Activated T-helper 2 cell treated with anti-CD3 and anti-CD28 coated beads, Interferon-gamma antibody, Interleukin-2, Interleukin-4, amounts not matched to agents 10 μg/mL and 5 μg/mL and 100 μg/mL, durations not matched to agents 14 hours and 24 hours and 36 hours (primary cell): ENCODE data around the gene AHCYL2. TPM values are rescaled to one million over a fixed set of nuclear protein-coding genes. Genes with fewer than 3 reads are reported as not detected.
"Not testable (repeated sequence)": the region's sequence is repeated elsewhere in the genome, so short reads cannot be mapped to it uniquely, and the experiment has no call there.

Source experiments
- DNase-seq: peaks from one replicate; pipeline ENCODE4 v3.0.0; 2021; ENCODE audit warnings: low spot score
- H3K27ac Mint-ChIP-seq: one replicate; pipeline ENCODE4 v1.8.0; 2021; ENCODE audit warnings: mixed read lengths
- H3K27me3 Mint-ChIP-seq: one replicate; pipeline ENCODE4 v1.8.0; 2021; ENCODE audit warnings: low read depth, mixed read lengths
- H3K36me3 Mint-ChIP-seq: one replicate; pipeline ENCODE4 v1.8.0; 2021; ENCODE audit warnings: low read depth, mixed read lengths
- H3K4me1 Mint-ChIP-seq: one replicate; pipeline ENCODE4 v1.8.0; 2021; ENCODE audit warnings: low read depth, mixed read lengths
- H3K4me3 Mint-ChIP-seq: one replicate; pipeline ENCODE4 v1.8.0; 2021; ENCODE audit warnings: low read depth, mild to moderate bottlenecking, moderate library complexity, mixed read lengths
- H3K9me3 Mint-ChIP-seq: one replicate; pipeline ENCODE4 v1.8.0; 2021; ENCODE audit warnings: mixed read lengths
- intact Hi-C: fragments of 100-400 bp; cut with micrococcal nuclease; formaldehyde crosslinking; loops from one replicate; pipeline ENCODE4 v1.15.1; 2023
- total RNA-seq: library from RNA; stranded (reverse); gene quantifications from 2 replicates; pipeline ENCODE4 v1.2.3, GENCODE V29; 2022

The AHCYL2 gene
- total RNA-seq, 1 donor from 2014 or later: 14.7 TPM

DNA sequence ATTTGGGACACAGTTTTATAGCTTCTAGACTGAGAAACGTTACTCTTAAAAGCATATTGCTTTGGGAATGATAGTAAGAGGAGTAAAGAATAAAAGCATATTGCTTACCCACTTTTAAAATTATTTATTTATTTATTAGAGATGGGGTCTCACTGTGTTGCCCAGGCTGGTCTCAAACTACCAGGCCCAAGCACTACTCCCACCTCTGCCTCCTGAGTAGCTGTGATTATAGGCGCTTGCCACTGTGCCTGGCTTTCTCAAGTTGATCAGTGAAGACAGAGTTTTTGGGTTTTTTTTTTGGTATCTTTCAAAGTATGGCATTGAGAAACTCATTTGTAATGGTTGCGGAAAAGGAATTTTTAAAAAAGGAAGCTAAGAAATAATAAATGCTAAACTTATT, 68.0 kb downstream of the AHCYL2 start:
- no peaks in the 10 kb centered on the region for H3K27me3 Mint-ChIP-seq
- H3K27ac Mint-ChIP-seq: no peak overlapping the region
- intact Hi-C loops: no loop called here
- no peaks in the 10 kb centered on the region for H3K9me3 Mint-ChIP-seq
- DNase-seq: no peak
- H3K36me3 Mint-ChIP-seq: no peaks in the 10 kb centered on the region
- no peak overlapping the region for H3K4me3 Mint-ChIP-seq
- no peaks in the 10 kb centered on the region for H3K4me1 Mint-ChIP-seq

- intact Hi-C loops: no loop called here
- no peaks in the 10 kb centered on the region for H3K9me3 Mint-ChIP-seq
- no peak overlapping the region for H3K27ac Mint-ChIP-seq
Measured at GRCh38 chr7:129295015-129295423, 70.2 kb downstream of the AHCYL2 start.

DNA sequence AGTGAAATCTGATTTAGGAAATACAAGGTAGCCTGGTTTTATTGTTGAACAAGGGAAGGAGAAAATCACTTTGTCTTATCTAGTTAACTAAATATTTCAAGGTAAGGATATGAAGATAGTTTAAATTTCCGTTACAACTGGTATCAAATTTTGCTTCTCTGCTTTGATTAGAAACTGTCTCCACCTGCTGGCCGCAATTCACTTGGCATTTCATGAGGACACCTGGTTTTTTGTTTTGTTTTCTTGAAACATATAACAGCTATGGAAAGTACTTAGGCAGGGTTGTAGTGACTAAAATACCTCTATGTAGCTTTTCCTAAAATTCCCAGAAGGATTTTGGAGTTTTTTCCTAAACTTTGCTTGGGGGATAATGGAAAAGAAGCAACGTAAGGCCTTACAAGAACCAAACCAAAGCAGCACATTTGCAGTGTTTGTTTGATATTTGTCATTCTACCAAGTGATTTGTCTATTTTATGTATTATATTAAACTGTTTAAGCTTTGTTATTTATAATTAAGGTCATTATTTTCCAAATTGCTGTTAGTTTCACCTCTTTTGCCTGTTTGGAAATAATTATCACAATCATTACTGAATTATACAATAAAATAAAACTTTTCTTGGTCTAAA, 73.6 kb downstream of the AHCYL2 start:
- no peaks in the 10 kb centered on the region for H3K27me3 Mint-ChIP-seq
- intact Hi-C loops: loop anchor here (1.0 kb wide), 1 partner anchor 80 kb away; no protein-coding TSS in a partner anchor
- no peaks in the 10 kb centered on the region for H3K4me1 Mint-ChIP-seq
- H3K27ac Mint-ChIP-seq: no peak overlapping the region
- H3K4me3 Mint-ChIP-seq: no peak overlapping the region
- no peak for DNase-seq
- no peaks in the 10 kb centered on the region for H3K36me3 Mint-ChIP-seq
- H3K9me3 Mint-ChIP-seq: peaks cover 6% of the 10 kb centered on the region

More at GRCh38 chr7:129295015-129295423, 70.2 kb downstream of the AHCYL2 start:
- Mint-ChIP-seq H3K4me1 (no peaks in the 10 kb centered on the region), H3K4me3 (no peak overlapping the region), H3K36me3 (no peaks in the 10 kb centered on the region), H3K27me3 (no peaks in the 10 kb centered on the region)
- DNase-seq: no peak

GRCh38 chr7:129299889-129300288, 75.1 kb downstream of the AHCYL2 start:
- intact Hi-C loops: no loop called here
- DNase-seq: no peak
- Mint-ChIP-seq H3K27ac (no peak overlapping the region), H3K4me1 (no peaks in the 10 kb centered on the region), H3K4me3 (no peak overlapping the region), H3K27me3 (no peaks in the 10 kb centered on the region), H3K36me3 (peaks cover 3% of the 10 kb centered on the region), H3K9me3 (peaks cover 19% of the 10 kb centered on the region)

DNA sequence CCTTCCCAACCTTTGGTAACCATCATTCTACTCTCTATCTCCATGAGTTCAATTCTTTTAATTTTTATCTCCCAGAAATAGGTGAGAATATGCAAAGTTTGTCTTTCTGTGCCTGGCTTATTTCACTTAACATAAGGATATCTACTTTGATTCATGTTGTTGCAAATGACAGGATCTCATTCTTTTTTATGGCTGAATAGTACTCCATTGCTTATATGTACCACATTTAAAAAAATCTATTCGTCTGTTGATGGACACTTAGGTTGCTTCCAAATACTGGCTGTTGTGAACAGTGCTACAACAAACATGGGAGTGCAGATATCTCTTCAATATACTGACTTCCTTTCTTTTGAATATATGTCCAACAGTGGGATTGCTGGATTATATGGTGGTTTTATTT, 75.5 kb downstream of the AHCYL2 start:
- H3K4me1 Mint-ChIP-seq, H3K27me3 Mint-ChIP-seq, intact Hi-C loops, H3K27ac Mint-ChIP-seq, DNase-seq, H3K36me3 Mint-ChIP-seq, H3K4me3 Mint-ChIP-seq: not testable (repeated sequence)
- H3K9me3 Mint-ChIP-seq: peaks cover 21% of the 10 kb centered on the region

DNA sequence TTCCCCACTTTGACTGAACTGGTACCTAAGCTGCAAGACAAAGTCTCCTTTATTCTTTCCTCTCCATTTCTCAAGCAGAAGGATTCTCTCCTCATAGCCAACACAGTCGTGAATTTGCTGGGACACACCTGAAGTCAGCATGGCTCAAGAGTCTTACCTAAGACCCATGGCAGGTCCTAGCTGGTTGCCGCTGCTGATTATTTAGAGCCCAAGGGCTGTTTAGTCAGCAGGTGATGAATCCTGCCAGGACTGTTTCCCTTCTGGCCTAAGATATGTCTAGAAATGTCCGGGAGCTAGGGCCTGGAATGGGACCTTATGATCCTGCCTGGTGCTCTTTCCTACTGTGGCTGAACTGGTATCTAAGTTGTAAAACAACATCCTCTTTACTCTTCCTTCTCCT, 82.8 kb downstream of the AHCYL2 start:
- intact Hi-C loops: no loop called here
- no peak for DNase-seq
- Mint-ChIP-seq H3K4me3 (no peak overlapping the region), H3K27me3 (no peaks in the 10 kb centered on the region), H3K4me1 (no peaks in the 10 kb centered on the region), H3K27ac (no peak overlapping the region), H3K9me3 (peaks cover 25% of the 10 kb centered on the region), H3K36me3 (peaks cover 5% of the 10 kb centered on the region)

DNA sequence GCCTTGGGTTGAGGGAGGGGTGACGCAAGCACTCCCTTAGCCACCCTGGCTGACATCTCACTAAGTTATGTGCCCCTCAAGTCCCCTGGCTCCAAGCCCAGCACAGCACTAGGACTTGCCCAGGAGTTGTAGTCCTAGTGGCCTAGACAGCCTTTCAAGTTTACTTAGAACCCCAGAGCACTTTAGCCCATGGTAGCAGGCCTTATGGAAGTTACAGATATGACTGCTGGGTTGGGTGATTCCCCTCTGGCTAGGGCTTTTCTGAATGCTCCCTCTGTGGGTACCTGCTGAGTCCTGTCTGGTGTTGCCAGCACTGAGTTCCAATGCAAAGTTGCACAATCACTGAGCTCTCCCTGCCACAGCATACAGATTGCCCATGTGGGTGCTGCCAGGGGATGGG, 83.2 kb downstream of the AHCYL2 start:
- Mint-ChIP-seq H3K27ac (no peak overlapping the region), H3K36me3 (peaks cover 5% of the 10 kb centered on the region), H3K9me3 (peaks cover 25% of the 10 kb centered on the region), H3K27me3 (no peaks in the 10 kb centered on the region), H3K4me1 (no peaks in the 10 kb centered on the region), H3K4me3 (no peak overlapping the region)
- intact Hi-C loops: no loop called here
- DNase-seq: no peak

DNA sequence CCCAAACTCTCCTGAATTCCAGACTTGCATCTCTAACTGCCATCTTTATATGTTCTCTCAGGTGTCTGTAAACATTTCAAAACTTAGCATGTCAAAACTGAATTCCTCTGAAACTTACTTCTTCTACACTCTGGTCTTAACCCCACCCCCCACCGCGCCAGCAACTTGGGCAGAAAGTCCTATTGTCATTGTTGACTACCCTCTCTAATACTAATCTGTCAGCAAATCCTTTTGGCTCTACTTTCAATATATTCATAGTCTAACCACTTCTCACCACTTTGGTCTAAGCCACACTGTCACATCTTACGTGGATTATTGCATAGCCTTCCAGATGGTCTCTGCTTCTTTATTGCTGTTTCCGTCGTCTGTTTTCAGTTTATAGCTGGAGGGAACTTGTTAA, 86.6 kb downstream of the AHCYL2 start:
- DNase-seq: no peak
- Mint-ChIP-seq H3K36me3 (no peaks in the 10 kb centered on the region), H3K4me1 (no peaks in the 10 kb centered on the region), H3K4me3 (no peak overlapping the region), H3K27me3 (no peaks in the 10 kb centered on the region), H3K27ac (no peak overlapping the region), H3K9me3 (no peaks in the 10 kb centered on the region)
- intact Hi-C loops: no loop called here

GRCh38 chr7:129313282-129313681, 88.5 kb downstream of the AHCYL2 start:
- no peak overlapping the region for H3K27ac Mint-ChIP-seq
- H3K4me3 Mint-ChIP-seq: no peak overlapping the region
- no peak for DNase-seq
- H3K9me3 Mint-ChIP-seq: no peaks in the 10 kb centered on the region
- no peaks in the 10 kb centered on the region for H3K4me1 Mint-ChIP-seq
- intact Hi-C loops: no loop called here
- H3K27me3 Mint-ChIP-seq: peaks cover 2% of the 10 kb centered on the region
- no peaks in the 10 kb centered on the region for H3K36me3 Mint-ChIP-seq

GRCh38 chr7:129315960-129316359, 91.1 kb downstream of the AHCYL2 start:
- Mint-ChIP-seq H3K27me3 (peaks cover 2% of the 10 kb centered on the region), H3K27ac (no peak overlapping the region), H3K4me3 (no peak overlapping the region), H3K36me3 (no peaks in the 10 kb centered on the region), H3K9me3 (no peaks in the 10 kb centered on the region), H3K4me1 (no peaks in the 10 kb centered on the region)
- DNase-seq: no peak
- intact Hi-C loops: no loop called here

GRCh38 chr7:129317450-129317849, 92.6 kb downstream of the AHCYL2 start:
- Mint-ChIP-seq H3K4me1 (no peaks in the 10 kb centered on the region), H3K36me3 (no peaks in the 10 kb centered on the region), H3K9me3 (no peaks in the 10 kb centered on the region), H3K4me3 (no peak overlapping the region), H3K27ac (no peak overlapping the region), H3K27me3 (peaks cover 2% of the 10 kb centered on the region)
- intact Hi-C loops: no loop called here
- DNase-seq: no peak

DNA sequence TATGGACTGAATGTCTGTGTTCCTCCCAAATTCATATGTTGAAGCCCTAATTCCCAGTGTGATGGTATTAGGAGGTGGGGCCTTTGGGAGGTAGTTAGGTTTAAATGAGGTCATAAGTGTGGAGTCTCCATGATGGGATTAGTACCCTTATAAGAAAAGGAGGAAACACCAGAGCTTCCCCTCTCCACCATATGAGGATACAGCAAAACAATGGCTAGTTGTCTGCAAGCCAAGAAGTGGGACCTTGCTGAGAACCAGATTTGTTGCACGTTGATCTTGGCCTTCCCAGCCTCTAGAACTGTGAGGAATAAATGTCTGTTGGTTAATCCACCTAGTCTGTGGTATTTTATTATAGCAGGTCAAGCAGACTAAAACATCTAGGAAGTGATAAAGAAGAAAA, 102.2 kb downstream of the AHCYL2 start:
- H3K27me3 Mint-ChIP-seq: no peaks in the 10 kb centered on the region
- H3K4me3 Mint-ChIP-seq: no peak overlapping the region
- intact Hi-C loops: no loop called here
- no peaks in the 10 kb centered on the region for H3K4me1 Mint-ChIP-seq
- peaks cover 28% of the 10 kb centered on the region for H3K9me3 Mint-ChIP-seq
- no peak for DNase-seq
- H3K36me3 Mint-ChIP-seq: peaks cover 14% of the 10 kb centered on the region
- no peak overlapping the region for H3K27ac Mint-ChIP-seq

DNA sequence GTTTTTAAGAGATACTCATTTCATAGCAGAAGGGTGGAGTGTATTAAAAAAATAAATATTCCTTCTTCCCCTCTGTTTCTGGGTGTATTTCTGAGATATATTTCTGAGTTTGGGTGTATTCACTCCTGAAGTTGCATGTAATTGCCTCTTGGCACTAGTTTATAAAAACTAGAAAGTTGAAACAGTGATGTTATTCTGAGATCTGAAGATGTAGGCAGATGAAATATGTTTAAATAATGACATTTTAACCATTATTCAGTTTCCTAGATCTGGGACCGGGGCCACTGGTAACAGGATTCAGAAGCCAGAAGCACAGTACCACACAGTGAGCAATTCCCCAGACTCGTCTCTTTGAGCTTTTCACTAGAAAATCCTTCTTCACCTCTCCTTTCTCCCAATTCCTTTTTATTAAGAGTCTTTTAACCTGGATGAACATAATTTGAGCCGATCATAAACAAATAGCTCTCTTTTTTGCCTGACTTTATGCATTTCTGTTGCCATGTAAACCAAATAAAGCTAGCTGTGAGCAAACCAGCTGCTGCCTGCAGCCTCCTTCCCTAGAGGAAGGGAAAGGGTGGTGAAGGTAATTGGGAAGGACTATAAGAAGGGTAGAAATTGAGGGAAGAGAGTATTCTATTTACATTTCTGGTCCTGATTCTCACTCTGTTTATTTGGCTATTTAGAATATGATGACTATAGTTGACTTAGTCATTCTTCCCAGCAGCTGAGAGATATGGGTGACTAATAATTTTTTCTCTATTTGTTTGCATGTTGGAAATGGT, 107.6 kb downstream of the AHCYL2 start:
- no peak for DNase-seq
- no peaks in the 10 kb centered on the region for H3K4me1 Mint-ChIP-seq
- H3K27me3 Mint-ChIP-seq: no peaks in the 10 kb centered on the region
- no peaks in the 10 kb centered on the region for H3K9me3 Mint-ChIP-seq
- intact Hi-C loops: no loop called here
- no peak overlapping the region for H3K27ac Mint-ChIP-seq
- H3K4me3 Mint-ChIP-seq: no peak overlapping the region
- H3K36me3 Mint-ChIP-seq: no peaks in the 10 kb centered on the region
